NCI-H2029 treated with DMSO at 0.1 percent for 48 hours (cell line): ENCODE data around the gene DUSP2.

Experiments
- DNase-seq: peaks from one replicate; lab custom pipeline; 2025; lab: John Stamatoyannopoulos, UW

The DUSP2 gene

GRCh38 chr2:96131152-96131812, 14.0 kb downstream of the DUSP2 start:
- no peak for DNase-seq

- DNase-seq: no peak
Observed at GRCh38 chr2:96130483-96130882, 14.8 kb downstream of the DUSP2 start.

- DNase-seq: no peak
Observed at GRCh38 chr2:96129528-96130120, 15.6 kb downstream of the DUSP2 start.

- no peak for DNase-seq
Observed at GRCh38 chr2:96128456-96128855, 16.8 kb downstream of the DUSP2 start.

- DNase-seq: no peak
Observed at GRCh38 chr2:96124406-96125265, 20.6 kb downstream of the DUSP2 start.

- DNase-seq: no peak
Observed at GRCh38 chr2:96123936-96124335, 21.3 kb downstream of the DUSP2 start.

GRCh38 chr2:96123290-96123689, 21.9 kb downstream of the DUSP2 start:
- no peak for DNase-seq

GRCh38 chr2:96122391-96122790, 22.8 kb downstream of the DUSP2 start:
- no peak for DNase-seq

- no peak for DNase-seq
Observed at GRCh38 chr2:96121414-96121813, 23.8 kb downstream of the DUSP2 start.

GRCh38 chr2:96120991-96121390, 24.2 kb downstream of the DUSP2 start:
- DNase-seq: no peak

- no peak for DNase-seq
Observed at GRCh38 chr2:96120091-96120720, 25.0 kb downstream of the DUSP2 start.

- no peak for DNase-seq
Observed at GRCh38 chr2:96119389-96119751, 25.9 kb downstream of the DUSP2 start.

- DNase-seq: no peak
Observed at GRCh38 chr2:96118698-96119388, 26.4 kb downstream of the DUSP2 start.

- no peak for DNase-seq
Observed at GRCh38 chr2:96117701-96118588, 27.3 kb downstream of the DUSP2 start.

- DNase-seq: no peak
Observed at GRCh38 chr2:96116879-96117533, 28.2 kb downstream of the DUSP2 start.

GRCh38 chr2:96116424-96116878, 28.8 kb downstream of the DUSP2 start, which contains the start of gene ADRA2B:
ADRA2B (minus strand) TSS chr2:96116571; CDS start chr2:96116149, 422 bp downstream.
- no peak for DNase-seq

- DNase-seq: no peak
Observed at GRCh38 chr2:96115631-96116423, 29.4 kb downstream of the DUSP2 start.

- DNase-seq: no peak
Observed at GRCh38 chr2:96114903-96115581, 30.2 kb downstream of the DUSP2 start.

GRCh38 chr2:96114546-96114902, 30.7 kb downstream of the DUSP2 start:
- no peak for DNase-seq
